Keratinocyte (primary cell): ENCODE measurements around the gene CFAP57. TPM values are rescaled to one million over a fixed set of nuclear protein-coding genes. Genes with fewer than 3 reads are reported as not detected.

ENCODE experiments used
- DNase-seq: peaks from one replicate; pipeline ENCODE4 v3.0.0-alpha.2; 2011; ENCODE audit warnings: low read depth, missing footprints, low spot score
- FAIRE-seq: peaks from 2 replicates; lab custom pipeline; 2011; peaks lifted over from hg19 to GRCh38; lab: Jason Lieb, UNC
- H2AFZ ChIP-seq: 2 replicates; pipeline ENCODE4 v1.6.0; 2012; ENCODE audit warnings: low read length, control low read depth, inconsistent platforms; ENCODE audit not compliant: control insufficient read depth
- H3K27ac ChIP-seq: 2 replicates; pipeline ENCODE4 v1.5.1; 2011; ENCODE audit warnings: low read length; ENCODE audit not compliant: control insufficient read depth, insufficient read depth
- H3K27me3 ChIP-seq: 3 replicates; pipeline ENCODE4 v1.6.0; 2011; ENCODE audit warnings: low read length; ENCODE audit not compliant: control insufficient read depth, insufficient read depth; ENCODE audit errors: extremely low read depth
- H3K36me3 ChIP-seq, 2 experiments: 2 replicates in 1 of 2; 3 replicates in 1 of 2; pipeline ENCODE4 v1.5.1; 2011; ENCODE audit warnings: low read length in 2 of 2, mild to moderate bottlenecking in 1 of 2; ENCODE audit not compliant: control insufficient read depth in 2 of 2, insufficient read depth in 2 of 2; ENCODE audit errors: extremely low read depth in 1 of 2
- H3K4me1 ChIP-seq: 3 replicates; pipeline ENCODE4 v1.5.1; 2011; ENCODE audit warnings: low read length; ENCODE audit not compliant: control insufficient read depth, insufficient read depth; ENCODE audit errors: extremely low read depth
- H3K4me2 ChIP-seq: 3 replicates; pipeline ENCODE4 v1.6.0; 2011; ENCODE audit warnings: low read depth, low read length; ENCODE audit not compliant: control insufficient read depth, insufficient read depth; ENCODE audit errors: extremely low read depth
- H3K4me3 ChIP-seq, 3 experiments: fragments of 200-600 bp in 1 of 3; sonication (generic) in 1 of 3; 2 replicates in 2 of 3; 3 replicates in 1 of 3; pipeline ENCODE4 v1.5.1; 2011 to 2016; ENCODE audit warnings: low read length in 3 of 3, mild to moderate bottlenecking in 3 of 3, control low read depth in 2 of 3, inconsistent platforms in 1 of 3, low read depth in 1 of 3, mixed read lengths in 1 of 3, mixed run types in 1 of 3, moderate library complexity in 1 of 3; ENCODE audit not compliant: control insufficient read depth in 2 of 3, insufficient read depth in 2 of 3; ENCODE audit errors: extremely low read depth in 1 of 3
- H3K79me2 ChIP-seq: 2 replicates; pipeline ENCODE4 v1.6.0; 2012; ENCODE audit warnings: low read length; ENCODE audit not compliant: control insufficient read depth, insufficient read depth
- H3K9ac ChIP-seq: 3 replicates; pipeline ENCODE4 v1.6.0; 2011; ENCODE audit warnings: low read length; ENCODE audit not compliant: control insufficient read depth, insufficient read depth; ENCODE audit errors: extremely low read depth
- H3K9me1 ChIP-seq: 3 replicates; pipeline ENCODE4 v1.6.0; 2011; ENCODE audit warnings: low read length; ENCODE audit not compliant: control insufficient read depth, insufficient read depth; ENCODE audit errors: extremely low read depth
- H3K9me3 ChIP-seq: 2 replicates; pipeline ENCODE4 v1.5.1; 2012; ENCODE audit warnings: low read depth, low read length; ENCODE audit not compliant: control insufficient read depth
- H4K20me1 ChIP-seq: 3 replicates; pipeline ENCODE4 v1.6.0; 2011; ENCODE audit warnings: low read length; ENCODE audit not compliant: control insufficient read depth, insufficient read depth; ENCODE audit errors: extremely low read depth
- EZH2 ChIP-seq: IDR thresholded peaks from one replicate; pipeline ENCODE4 v1.6.1; 2012; ENCODE audit warnings: inconsistent platforms, mild to moderate bottlenecking, low read length, moderate library complexity
- dilution Hi-C: fragments of 300-500 bp; cut with MboI; formaldehyde crosslinking; loops from one replicate; pipeline ENCODE4 v1.7.0; 2020; ENCODE audit warnings: low sequenced_read_pairs; ENCODE audit not compliant: extremely low pct_ligation_motif_present
- polyA plus RNA-seq, 5 experiments: library from polyadenylated mRNA; depleted of rRNA in 3 of 5; stranded (reverse) in 3 of 5; stranded (forward) in 1 of 5; unstranded in 1 of 5; fragments of >200 nt; gene quantifications; 1 replicate in 1 of 5; 2 replicates in 3 of 5; 3 replicates in 1 of 5; pipeline versions ENCODE4 v1.2.1 to v1.2.3, GENCODE V29; 2011 to 2012; ENCODE audit warnings: missing spikeins in 2 of 5, low read depth in 1 of 5, low replicate concordance in 1 of 5
- TF ChIP-seq, protein P1 (sequence below), 3 experiments: IDR thresholded peaks in 1 of 3; conservative IDR thresholded peaks in 1 of 3; optimal IDR thresholded peaks in 1 of 3; 2 replicates in 2 of 3; 3 replicates in 1 of 3; pipeline versions ENCODE3 to v1.5.1; 2011; ENCODE audit warnings: low read length in 3 of 3, mild to moderate bottlenecking in 3 of 3, moderate library complexity in 2 of 3, control low read depth in 1 of 3, inconsistent platforms in 1 of 3; ENCODE audit not compliant: insufficient read depth in 2 of 3; ENCODE audit errors: extremely low read depth in 1 of 3

CFAP57 gene
- polyA plus RNA-seq, 1 donor (not counting 4 experiments of a cell fraction or from before 2014, with no cell fraction given) = 0.39 TPM

DNA sequence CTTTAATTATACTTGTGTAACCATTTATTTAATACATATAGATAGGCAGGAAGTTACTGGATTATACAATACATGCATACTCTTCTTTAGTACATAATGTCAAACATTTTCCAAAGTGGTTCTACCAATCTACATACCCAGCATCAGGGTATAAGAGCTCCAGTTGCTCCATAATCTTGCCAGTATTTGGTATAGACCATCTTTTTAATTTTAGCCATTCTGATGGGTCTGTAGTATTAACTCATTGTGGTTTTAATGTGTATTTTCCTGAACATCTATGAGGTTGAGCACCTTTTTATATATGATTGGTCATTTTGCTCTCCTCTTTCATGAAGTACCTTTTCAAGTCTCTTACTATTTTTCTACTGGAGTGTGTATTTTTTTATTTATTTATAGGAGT, 32.1 kb upstream of the CFAP57 start:
- no peak overlapping the region for H3K9ac ChIP-seq
- FAIRE-seq = no peak
- dilution Hi-C loops = no loop called here
- H2AFZ ChIP-seq = no peak overlapping the region
- H3K79me2 ChIP-seq = no peaks in the 10 kb centered on the region
- H3K9me1 ChIP-seq = no peaks in the 10 kb centered on the region
- no peak for DNase-seq
- TF ChIP-seq, protein P1, sequence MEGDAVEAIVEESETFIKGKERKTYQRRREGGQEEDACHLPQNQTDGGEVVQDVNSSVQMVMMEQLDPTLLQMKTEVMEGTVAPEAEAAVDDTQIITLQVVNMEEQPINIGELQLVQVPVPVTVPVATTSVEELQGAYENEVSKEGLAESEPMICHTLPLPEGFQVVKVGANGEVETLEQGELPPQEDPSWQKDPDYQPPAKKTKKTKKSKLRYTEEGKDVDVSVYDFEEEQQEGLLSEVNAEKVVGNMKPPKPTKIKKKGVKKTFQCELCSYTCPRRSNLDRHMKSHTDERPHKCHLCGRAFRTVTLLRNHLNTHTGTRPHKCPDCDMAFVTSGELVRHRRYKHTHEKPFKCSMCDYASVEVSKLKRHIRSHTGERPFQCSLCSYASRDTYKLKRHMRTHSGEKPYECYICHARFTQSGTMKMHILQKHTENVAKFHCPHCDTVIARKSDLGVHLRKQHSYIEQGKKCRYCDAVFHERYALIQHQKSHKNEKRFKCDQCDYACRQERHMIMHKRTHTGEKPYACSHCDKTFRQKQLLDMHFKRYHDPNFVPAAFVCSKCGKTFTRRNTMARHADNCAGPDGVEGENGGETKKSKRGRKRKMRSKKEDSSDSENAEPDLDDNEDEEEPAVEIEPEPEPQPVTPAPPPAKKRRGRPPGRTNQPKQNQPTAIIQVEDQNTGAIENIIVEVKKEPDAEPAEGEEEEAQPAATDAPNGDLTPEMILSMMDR (optimal IDR thresholded peaks at IDR 0.05 in 1 of 3, IDR thresholded peaks at IDR 0.05 in 1 of 3, conservative IDR thresholded peaks at IDR 0.05 in 1 of 3; ENCODE audit: extremely low read depth in 1 of 3, insufficient read depth in 2 of 3, low read length in 3 of 3) = no peak
- no peak for TF ChIP-seq EZH2
- H3K4me2 ChIP-seq = no peak overlapping the region
- no peaks in the 10 kb centered on the region for H3K9me3 ChIP-seq
- no peak overlapping the region for H3K4me3 ChIP-seq
- no peaks in the 10 kb centered on the region for H4K20me1 ChIP-seq
- H3K27ac ChIP-seq = no peak overlapping the region
- no peaks in the 10 kb centered on the region for H3K27me3 ChIP-seq
- no peaks in the 10 kb centered on the region for H3K36me3 ChIP-seq
- peaks cover 22% of the 10 kb centered on the region for H3K4me1 ChIP-seq

DNA sequence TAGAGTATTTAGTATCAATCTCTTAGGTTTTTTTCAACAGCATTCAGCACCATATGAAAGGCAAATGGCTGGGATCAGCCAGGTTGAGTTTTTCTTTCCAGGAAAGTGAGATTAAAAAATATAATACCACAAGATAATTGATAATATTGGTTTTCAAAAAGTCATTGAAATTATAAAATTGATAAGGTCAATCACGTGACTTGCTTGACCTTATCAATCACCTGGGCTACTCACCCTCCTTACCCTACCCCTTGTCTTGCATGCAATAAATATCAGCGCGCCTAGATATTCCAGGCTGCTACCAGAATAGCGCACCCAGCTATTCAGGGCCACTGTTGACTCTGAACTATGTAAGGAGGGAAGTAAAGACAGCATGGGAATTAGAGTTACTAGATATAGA, 31.5 kb upstream of the CFAP57 start:
- dilution Hi-C loops = no loop called here
- FAIRE-seq (no peak), DNase-seq (no peak)
- H3K4me1 ChIP-seq = peaks cover 16% of the 10 kb centered on the region
- no peak overlapping the region for H3K9ac ChIP-seq
- H3K4me2 ChIP-seq = no peak overlapping the region
- H3K27ac ChIP-seq = no peak overlapping the region
- no peak overlapping the region for H3K4me3 ChIP-seq
- no peaks in the 10 kb centered on the region for H3K9me1 ChIP-seq
- no peak overlapping the region for H2AFZ ChIP-seq
- no peaks in the 10 kb centered on the region for H3K36me3 ChIP-seq
- no peaks in the 10 kb centered on the region for H4K20me1 ChIP-seq
- no peaks in the 10 kb centered on the region for H3K27me3 ChIP-seq
- no peaks in the 10 kb centered on the region for H3K9me3 ChIP-seq
- H3K79me2 ChIP-seq = no peaks in the 10 kb centered on the region
- TF ChIP-seq EZH2 = no peak
- TF ChIP-seq, protein P1 (optimal IDR thresholded peaks at IDR 0.05 in 1 of 3, IDR thresholded peaks at IDR 0.05 in 1 of 3, conservative IDR thresholded peaks at IDR 0.05 in 1 of 3; ENCODE audit: extremely low read depth in 1 of 3, insufficient read depth in 2 of 3, low read length in 3 of 3) = no peak
